ENCODE data around the gene SPC24. TPM values are rescaled to one million over a fixed set of nuclear protein-coding genes. Genes with fewer than 3 reads are reported as not detected.
A peak's percentile ranks its signal among the peaks of the same experiment; 100 is the strongest.
"Not testable (repeated sequence)": the region's sequence is repeated elsewhere in the genome, so short reads cannot be mapped to it uniquely, and the experiment has no call there.

The SPC24 gene
- polyA plus RNA-seq, 1 donor = 25.5 TPM

- DNase-seq = no peak
These were observed 10.9 kb upstream of the SPC24 start for GRCh38 chr19:11166281-11167142.

- DNase-seq = no peak
These were observed 10.0 kb upstream of the SPC24 start for GRCh38 chr19:11165486-11166030.

- no peak for DNase-seq
These were observed 9.4 kb upstream of the SPC24 start for GRCh38 chr19:11164879-11165406.

- DNase-seq = no peak
These were observed 8.7 kb upstream of the SPC24 start for GRCh38 chr19:11164296-11164695.

GRCh38 chr19:11160440-11160768 is 4.8 kb upstream of the SPC24 start:
- not testable (repeated sequence) for DNase-seq

GRCh38 chr19:11159598-11160439 is 4.2 kb upstream of the SPC24 start:
- DNase-seq = no peak

- DNase-seq = no peak
These were observed 917 bp downstream of the SPC24 start for GRCh38 chr19:11154683-11155047.

- no peak for DNase-seq
These were observed 3.1 kb downstream of the SPC24 start for GRCh38 chr19:11152318-11153062.

GRCh38 chr19:11151181-11151580 is 4.4 kb downstream of the SPC24 start:
- peak; percentile 44 for DNase-seq

GRCh38 chr19:11148001-11148400 is 7.6 kb downstream of the SPC24 start:
- no peak for DNase-seq

GRCh38 chr19:11145536-11145924 is 10.1 kb downstream of the SPC24 start:
- no peak for DNase-seq

- DNase-seq = peak; percentile 85
These were observed 12.9 kb downstream of the SPC24 start for GRCh38 chr19:11142528-11143171.

- DNase-seq = no peak
These were observed 13.6 kb downstream of the SPC24 start for GRCh38 chr19:11141937-11142527.

GRCh38 chr19:11140896-11141295 is 14.7 kb downstream of the SPC24 start:
- DNase-seq = no peak

- DNase-seq = not testable (repeated sequence)
These were observed 15.5 kb downstream of the SPC24 start for GRCh38 chr19:11140023-11140538.

- DNase-seq = peak; percentile 51
These were observed 16.8 kb downstream of the SPC24 start for GRCh38 chr19:11138601-11139300.

- peak; percentile 86 for DNase-seq
These were observed 17.8 kb downstream of the SPC24 start for GRCh38 chr19:11137542-11138384.

GRCh38 chr19:11136400-11137101 is 19.0 kb downstream of the SPC24 start:
- DNase-seq = no peak

- no peak for DNase-seq
These were observed 24.1 kb downstream of the SPC24 start for GRCh38 chr19:11131471-11131870.
